ENCODE measurements around the gene CHAF1A.

Gene CHAF1A

GRCh38 chr19:4455719-4456475 is 53.5 kb downstream of the CHAF1A start:
- TF ChIP-seq CTCF (IDR thresholded peaks at IDR 0.05): 0 out of 2 replicates have a peak, but pooled peaks have one; percentile 14

GRCh38 chr19:4456476-4456842 is 54.0 kb downstream of the CHAF1A start:
- no peak for TF ChIP-seq CTCF (IDR thresholded peaks at IDR 0.05)

GRCh38 chr19:4456843-4457653 is 54.6 kb downstream of the CHAF1A start:
- TF ChIP-seq CTCF (IDR thresholded peaks at IDR 0.05): no peak

- no peak for TF ChIP-seq CTCF (IDR thresholded peaks at IDR 0.05)
Measured at GRCh38 chr19:4457654-4458395, 55.4 kb downstream of the CHAF1A start, which contains the start of gene UBXN6. Gene UBXN6 (minus strand): TSS chr19:4457794. CDS start chr19:4457697, 97 bp downstream.

- no peak for TF ChIP-seq CTCF (IDR thresholded peaks at IDR 0.05)
Measured at GRCh38 chr19:4464815-4465581, 62.6 kb downstream of the CHAF1A start.

GRCh38 chr19:4467835-4468234 is 65.4 kb downstream of the CHAF1A start:
- no peak for TF ChIP-seq CTCF (IDR thresholded peaks at IDR 0.05)

Measured in LNCAP (cell line).